GM10266 (cell line): ENCODE results near the gene OTUD6A.

Experiments used
- DNase-seq: peaks from one replicate; pipeline ENCODE4 v3.0.0; 2012; ENCODE audit errors: extremely low spot score
- TF ChIP-seq, protein P1 (sequence below): IDR thresholded peaks from 2 replicates; pipeline ENCODE4 v1.5.1; 2012; ENCODE audit warnings: mild to moderate bottlenecking, low read depth; ENCODE audit not compliant: control insufficient read depth, insufficient read depth; ENCODE audit errors: missing control alignments

The OTUD6A gene

GRCh38 chrX:70062076-70062475 is at the start of gene OTUD6A:
Gene OTUD6A, plus strand, starts transcription at chrX:70062457. Its CDS starts 68 bp downstream, at chrX:70062525.
- no peak for DNase-seq

GRCh38 chrX:70012756-70013155 is 49.5 kb upstream of the OTUD6A start:
- no peak for DNase-seq
- TF ChIP-seq, protein P1, sequence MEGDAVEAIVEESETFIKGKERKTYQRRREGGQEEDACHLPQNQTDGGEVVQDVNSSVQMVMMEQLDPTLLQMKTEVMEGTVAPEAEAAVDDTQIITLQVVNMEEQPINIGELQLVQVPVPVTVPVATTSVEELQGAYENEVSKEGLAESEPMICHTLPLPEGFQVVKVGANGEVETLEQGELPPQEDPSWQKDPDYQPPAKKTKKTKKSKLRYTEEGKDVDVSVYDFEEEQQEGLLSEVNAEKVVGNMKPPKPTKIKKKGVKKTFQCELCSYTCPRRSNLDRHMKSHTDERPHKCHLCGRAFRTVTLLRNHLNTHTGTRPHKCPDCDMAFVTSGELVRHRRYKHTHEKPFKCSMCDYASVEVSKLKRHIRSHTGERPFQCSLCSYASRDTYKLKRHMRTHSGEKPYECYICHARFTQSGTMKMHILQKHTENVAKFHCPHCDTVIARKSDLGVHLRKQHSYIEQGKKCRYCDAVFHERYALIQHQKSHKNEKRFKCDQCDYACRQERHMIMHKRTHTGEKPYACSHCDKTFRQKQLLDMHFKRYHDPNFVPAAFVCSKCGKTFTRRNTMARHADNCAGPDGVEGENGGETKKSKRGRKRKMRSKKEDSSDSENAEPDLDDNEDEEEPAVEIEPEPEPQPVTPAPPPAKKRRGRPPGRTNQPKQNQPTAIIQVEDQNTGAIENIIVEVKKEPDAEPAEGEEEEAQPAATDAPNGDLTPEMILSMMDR, result no peak

More at GRCh38 chrX:70062076-70062475, at the start of gene OTUD6A:
- TF ChIP-seq, protein P1, result no peak

- no peak for DNase-seq
- TF ChIP-seq, protein P1, result no peak
Measured at GRCh38 chrX:70013466-70014381, 48.5 kb upstream of the OTUD6A start.

- DNase-seq, result no peak
- TF ChIP-seq, protein P1, result no peak
Measured at GRCh38 chrX:70016513-70016912, 45.7 kb upstream of the OTUD6A start.

DNA sequence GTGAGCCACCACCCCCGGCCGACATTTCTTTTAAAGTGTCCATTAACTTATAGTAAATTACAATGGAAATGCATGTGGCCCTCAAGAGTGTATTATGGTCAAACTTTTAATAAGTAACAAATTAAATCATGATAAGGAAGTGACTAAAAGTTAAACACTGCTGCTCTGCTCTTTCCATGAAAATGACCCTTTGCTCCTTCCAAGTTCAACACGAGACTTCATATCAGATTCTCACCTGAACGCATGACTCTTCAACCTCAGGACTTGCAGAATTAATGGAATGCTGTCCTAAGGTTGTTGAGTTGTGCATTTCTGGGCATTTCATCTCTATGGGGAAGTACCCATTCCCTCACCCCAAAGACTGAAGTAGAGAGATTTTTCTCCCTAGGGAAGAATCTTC is 39.6 kb upstream of the OTUD6A start:
- no peak for DNase-seq
- TF ChIP-seq, protein P1, result no peak

DNA sequence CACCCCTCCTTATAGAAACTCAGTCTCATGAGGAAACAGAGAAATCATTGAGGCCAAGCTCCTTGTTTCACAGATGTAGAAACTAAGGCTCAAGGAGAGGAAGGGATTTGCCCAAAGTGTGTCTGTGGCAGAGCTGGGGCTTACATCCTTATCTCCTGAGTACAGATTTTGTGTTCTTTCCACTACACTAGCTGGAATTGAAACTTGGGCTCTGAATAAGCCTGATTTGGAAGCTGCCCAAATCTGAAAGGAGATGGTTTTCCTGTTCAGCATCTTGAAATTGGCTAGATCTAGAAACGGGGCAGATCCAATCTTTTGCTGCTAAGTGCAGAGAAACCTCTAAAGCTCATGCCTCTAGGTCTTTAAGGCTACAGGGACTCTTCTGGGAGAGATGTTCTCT is 36.8 kb upstream of the OTUD6A start:
- no peak for DNase-seq
- TF ChIP-seq, protein P1, result no peak

DNA sequence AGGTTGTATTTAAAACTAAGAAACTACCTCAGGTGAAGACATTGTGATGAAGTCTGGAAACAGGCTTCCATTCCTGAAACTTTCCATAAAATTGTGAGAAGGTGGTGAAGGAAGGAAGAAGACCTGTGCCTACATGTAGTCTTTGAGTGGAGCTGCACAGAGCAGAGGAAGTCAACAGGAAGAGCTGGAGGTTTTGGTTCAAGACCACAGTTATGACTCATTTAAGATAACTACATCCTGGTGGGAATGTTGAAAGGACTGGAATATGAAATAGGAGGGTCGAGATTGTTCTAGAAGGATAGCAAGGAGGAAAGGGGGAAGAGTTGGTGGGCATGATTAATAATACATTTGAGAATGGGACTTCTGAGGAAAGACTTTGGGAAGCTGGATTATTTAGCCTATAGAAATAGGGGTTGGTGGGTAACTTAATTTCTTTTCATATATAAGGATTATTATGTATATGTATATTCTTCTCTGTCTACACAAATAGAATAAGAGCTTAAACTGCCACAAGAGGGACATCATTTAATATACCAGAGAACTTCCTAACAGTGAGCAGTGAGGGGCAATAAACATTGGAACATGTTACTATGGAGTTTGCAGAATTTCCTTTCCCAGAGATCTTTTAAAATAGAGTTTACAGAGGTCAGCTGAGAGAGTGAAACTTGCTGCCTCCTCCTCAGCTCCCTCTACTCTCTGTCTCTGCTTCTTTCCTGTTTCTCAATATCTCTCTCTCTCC is 36.0 kb upstream of the OTUD6A start:
- DNase-seq, result no peak
- TF ChIP-seq, protein P1, result no peak
